H1 (cell line): Measurements from ENCODE around the gene ZNF536. TPM values are rescaled to one million over a fixed set of nuclear protein-coding genes. Genes with fewer than 3 reads are reported as not detected.

ENCODE experiments used
- CTCF ChIA-PET: fragments of 300-600 bp; sonication (Branson Sonifier 250); formaldehyde crosslinking; loops from one replicate; lab custom pipeline; 2021; ENCODE audit not compliant: partially characterized antibody; lab: Charles Lee
- POLR2A ChIA-PET: fragments of 300-600 bp; sonication (Branson Sonifier 250); formaldehyde crosslinking; loops from one replicate; lab custom pipeline; 2021; ENCODE audit warnings: inconsistent platforms; ENCODE audit not compliant: partially characterized antibody; lab: Charles Lee
- DNase-seq, 2 experiments: peaks; one replicate each; pipeline versions ENCODE4 v3.0.0 to v3.0.0-alpha.2; 2010 to 2022; ENCODE audit warnings: low spot score in 2 of 2, low read depth in 1 of 2, mixed read lengths in 1 of 2
- FAIRE-seq: peaks from 2 replicates; lab custom pipeline; 2011; peaks lifted over from hg19 to GRCh38; lab: Jason Lieb, UNC
- H2AFZ ChIP-seq: 2 replicates; pipeline ENCODE4 v1.8.1; 2012; ENCODE audit warnings: low read length, inconsistent platforms
- H2AK5ac ChIP-seq: 2 replicates; pipeline ENCODE4 v1.6.1; 2013; ENCODE audit warnings: low read depth, low read length
- H2BK120ac ChIP-seq: replicated peaks from 2 replicates; pipeline ENCODE3; 2013; ENCODE audit warnings: low read depth, low read length, inconsistent platforms
- H2BK12ac ChIP-seq: 2 replicates; pipeline ENCODE4 v1.6.1; 2013; ENCODE audit warnings: low read depth, low read length
- H2BK15ac ChIP-seq: 2 replicates; pipeline ENCODE4 v1.6.1; 2013; ENCODE audit warnings: low read length
- H2BK20ac ChIP-seq: 2 replicates; pipeline ENCODE4 v1.6.1; 2013; ENCODE audit warnings: low read length
- H2BK5ac ChIP-seq: 2 replicates; pipeline ENCODE4 v1.6.1; 2013; ENCODE audit warnings: low read depth, low read length
- H3K14ac ChIP-seq: 2 replicates; pipeline ENCODE4 v1.6.1; 2013; ENCODE audit warnings: inconsistent platforms; ENCODE audit not compliant: insufficient read length
- H3K18ac ChIP-seq: 2 replicates; pipeline ENCODE4 v1.6.1; 2013; ENCODE audit warnings: low read length; ENCODE audit errors: extremely low read depth
- H3K23ac ChIP-seq: 2 replicates; pipeline ENCODE4 v1.6.1; 2013; ENCODE audit warnings: inconsistent platforms; ENCODE audit not compliant: insufficient read length
- H3K23me2 ChIP-seq: 2 replicates; pipeline ENCODE4 v1.6.1; 2013; ENCODE audit warnings: low read depth, low read length
- H3K27ac ChIP-seq: 2 replicates; pipeline ENCODE4 v1.6.1; 2011; ENCODE audit warnings: low read depth, low read length, inconsistent platforms
- H3K27me3 ChIP-seq, 4 experiments: replicated peaks in 1 of 4; 1 replicate in 1 of 4; 2 replicates in 3 of 4; pipeline versions ENCODE4 v1.6.1 to v1.8.1; 2011 to 2013; ENCODE audit warnings: low read length in 3 of 4, mild to moderate bottlenecking in 3 of 4, inconsistent platforms in 2 of 4, mixed read lengths in 2 of 4, moderate library complexity in 1 of 4; ENCODE audit not compliant: control insufficient read depth in 3 of 4, insufficient read depth in 3 of 4; ENCODE audit errors: extremely low read depth in 1 of 4
- H3K36me3 ChIP-seq, 4 experiments: 2 replicates each; pipeline versions ENCODE4 v1.6.1 to v1.8.1; 2011 to 2013; ENCODE audit warnings: mild to moderate bottlenecking in 4 of 4, low read length in 3 of 4, moderate library complexity in 2 of 4, control low read depth in 1 of 4, inconsistent platforms in 1 of 4; ENCODE audit not compliant: insufficient read depth in 4 of 4, control insufficient read depth in 2 of 4
- H3K4ac ChIP-seq: replicated peaks from 2 replicates; pipeline ENCODE3; 2013; ENCODE audit warnings: low read length, low read depth, mixed read lengths, inconsistent platforms; ENCODE audit not compliant: insufficient read length
- H3K4me1 ChIP-seq, 4 experiments: replicated peaks in 1 of 4; 1 replicate in 1 of 4; 2 replicates in 3 of 4; pipeline versions ENCODE4 v1.6.1 to v1.8.1; 2011 to 2013; ENCODE audit warnings: low read length in 3 of 4, inconsistent platforms in 2 of 4, mixed read lengths in 1 of 4; ENCODE audit not compliant: insufficient read depth in 4 of 4, control insufficient read depth in 3 of 4
- H3K4me2 ChIP-seq, 2 experiments: 2 replicates each; pipeline versions ENCODE4 v1.6.1 to v1.8.1; 2011 to 2013; ENCODE audit warnings: low read depth in 2 of 2, low read length in 2 of 2, control low read depth in 1 of 2, inconsistent platforms in 1 of 2, mild to moderate bottlenecking in 1 of 2; ENCODE audit not compliant: insufficient read depth in 1 of 2
- H3K4me3 ChIP-seq, 4 experiments: fragments of 200-600, 300-600 bp in 1 of 4; sonication (generic), shearing (Covaris generic), sonication (Bioruptor Twin) in 1 of 4; 2 replicates each; pipeline versions ENCODE4 v1.5.1 to v1.8.1; 2011 to 2016; ENCODE audit warnings: low read length in 4 of 4, low read depth in 3 of 4, control low read depth in 2 of 4, inconsistent platforms in 2 of 4, mild to moderate bottlenecking in 2 of 4, mixed read lengths in 1 of 4, moderate library complexity in 1 of 4; ENCODE audit not compliant: insufficient read depth in 2 of 4; ENCODE audit errors: extremely low read depth in 1 of 4
- H3K56ac ChIP-seq: replicated peaks from 2 replicates; pipeline ENCODE3; 2013; ENCODE audit warnings: low read depth, mild to moderate bottlenecking, mixed read lengths, low read length, inconsistent platforms; ENCODE audit not compliant: insufficient read length
- H3K79me1 ChIP-seq: 2 replicates; pipeline ENCODE4 v1.6.1; 2013; ENCODE audit warnings: low read depth, low read length, control low read depth
- H3K79me2 ChIP-seq, 2 experiments: 2 replicates each; pipeline versions ENCODE4 v1.6.1 to v1.8.1; 2012 to 2013; ENCODE audit warnings: low read length in 2 of 2, mild to moderate bottlenecking in 2 of 2, inconsistent platforms in 1 of 2; ENCODE audit not compliant: insufficient read depth in 2 of 2, control insufficient read depth in 1 of 2
- H3K9ac ChIP-seq, 4 experiments: replicated peaks in 1 of 4; 1 replicate in 1 of 4; 2 replicates in 3 of 4; pipeline versions ENCODE4 v1.6.1 to v1.8.1; 2011 to 2013; ENCODE audit warnings: low read depth in 3 of 4, low read length in 3 of 4, control low read depth in 2 of 4, mild to moderate bottlenecking in 2 of 4, moderate library complexity in 2 of 4, inconsistent platforms in 1 of 4; ENCODE audit errors: extremely low read depth in 1 of 4
- H3K9me3 ChIP-seq, 2 experiments: 2 replicates each; pipeline versions ENCODE4 v1.6.1 to v1.8.1; 2012 to 2013; ENCODE audit warnings: mild to moderate bottlenecking in 2 of 2, moderate library complexity in 2 of 2, control low read depth in 1 of 2, inconsistent platforms in 1 of 2, low read depth in 1 of 2, low read length in 1 of 2, mixed read lengths in 1 of 2; ENCODE audit not compliant: insufficient read depth in 2 of 2
- H4K20me1 ChIP-seq, 2 experiments: replicated peaks in 1 of 2; 2 replicates each; pipeline versions ENCODE3 to v1.8.1; 2011 to 2013; ENCODE audit warnings: inconsistent platforms in 2 of 2, low read length in 2 of 2, mild to moderate bottlenecking in 1 of 2; ENCODE audit not compliant: insufficient read depth in 2 of 2, control insufficient read depth in 1 of 2
- H4K5ac ChIP-seq: 2 replicates; pipeline ENCODE4 v1.6.1; 2013; ENCODE audit warnings: low read length, low read depth, mixed read lengths, inconsistent platforms; ENCODE audit not compliant: insufficient read length
- H4K8ac ChIP-seq: 2 replicates; pipeline ENCODE4 v1.8.0; 2013; ENCODE audit warnings: mild to moderate bottlenecking, moderate library complexity, low read length, inconsistent platforms; ENCODE audit not compliant: insufficient read depth; ENCODE audit errors: extremely low read depth
- H4K91ac ChIP-seq: replicated peaks from 2 replicates; pipeline ENCODE3; 2013; ENCODE audit warnings: low read length, mixed read lengths, inconsistent platforms; ENCODE audit not compliant: insufficient read length
- HDAC2 ChIP-seq, 2 experiments: fragments of 300-600 bp in 1 of 2; sonication (generic) in 1 of 2; IDR thresholded peaks; 2 replicates each; pipeline ENCODE4 v1.6.1; 2011 to 2012; ENCODE audit warnings: low read depth in 2 of 2, low read length in 2 of 2, mild to moderate bottlenecking in 2 of 2, moderate library complexity in 2 of 2, borderline replicate concordance in 1 of 2, inconsistent platforms in 1 of 2
- KDM1A ChIP-seq: fragments of 200-600, 300-600 bp; sonication (generic); IDR thresholded peaks from 2 replicates; pipeline ENCODE4 v1.7.1; 2016; ENCODE audit warnings: mild to moderate bottlenecking, low read length, borderline replicate concordance
- RAD21 ChIP-seq, 2 experiments: IDR thresholded peaks in 1 of 2; conservative IDR thresholded peaks in 1 of 2; 2 replicates each; pipeline ENCODE4 v1.6.1; 2011; ENCODE audit warnings: low read depth in 2 of 2, low read length in 2 of 2, improper control_type of control experiment in 1 of 2, inconsistent platforms in 1 of 2, mild to moderate bottlenecking in 1 of 2, moderate library complexity in 1 of 2
- WGBS, 2 experiments: shearing (Covaris generic) in 1 of 2; methylation state at CpG; one replicate each; pipeline versions ENCODE4 v1.1.6 to v1.1.7; 2013 to 2015; ENCODE audit warnings: low lambda C conversion rate in 2 of 2, mixed read lengths in 2 of 2, inconsistent platforms in 1 of 2, low coverage in 1 of 2, missing lambda C conversion rate in 1 of 2; ENCODE audit not compliant: insufficient replicate concordance in 2 of 2, insufficient coverage in 1 of 2, insufficient read length in 1 of 2; ENCODE audit errors: extremely low coverage in 1 of 2, missing lambda C conversion rate in 1 of 2; 5-methylcytosine and 5-hydroxymethylcytosine counted together
- long read RNA-seq, 2 experiments: library from RNA in 1 of 2; library from capped mRNA in 1 of 2; stranded (forward); transcript quantifications; one replicate each; pipeline ENCODE4 v2.0.0, GENCODE V29; 2021; ENCODE audit warnings: inconsistent platforms in 1 of 2
- polyA minus RNA-seq, 3 experiments: library from RNA; depleted of rRNA, polyadenylated mRNA; stranded (reverse); fragments of >200 nt; gene quantifications; 1 replicate in 2 of 3; 2 replicates in 1 of 3; pipeline ENCODE4 v1.2.3, GENCODE V29; 2011
- polyA plus RNA-seq, 7 experiments: library from polyadenylated mRNA; depleted of rRNA in 3 of 7; stranded (reverse) in 5 of 7; unstranded in 2 of 7; fragments of >200 nt in 5 of 7; fragments of 200-250 nt in 2 of 7; gene quantifications; 1 replicate in 5 of 7; 2 replicates in 1 of 7; 4 replicates in 1 of 7; pipeline versions ENCODE4 v1.2.1 to v1.2.3, GENCODE V29; 2011 to 2013; ENCODE audit warnings: missing spikeins in 2 of 7, mixed read lengths in 2 of 7
- total RNA-seq: library from RNA; stranded (reverse); fragmentation: NEBNext Ultra II Directional; extraction: Animal tissue kit (Norgen Biotek cat#: 25700); gene quantifications from 2 replicates; pipeline ENCODE4 v1.2.1, GENCODE V29; 2021

Gene ZNF536
- 0.09 and 0.33 TPM in 2 replicates for total RNA-seq
- polyA plus RNA-seq (2011; rRNA removed) = 0.06 and 0.11 TPM in 2 replicates
- polyA plus RNA-seq (2011; cell fraction: cytosol; rRNA removed) = 0.08 TPM
- polyA plus RNA-seq (2011; cell fraction: nucleus; rRNA removed) = 0.21 TPM
- polyA plus RNA-seq (2012, experiment 1 of 2) = 0.06 to 0.28 TPM (median 0.08 TPM) in 4 replicates
- polyA plus RNA-seq (2012, experiment 2 of 2) = 0.05 TPM
- polyA plus RNA-seq (2013, experiment 1 of 2) = 0.02 TPM
- polyA plus RNA-seq (2013, experiment 2 of 2) = 0.04 TPM
- 0.19 and 0.29 TPM in 2 replicates for polyA minus RNA-seq (2011; rRNA and poly(A)+ RNA removed)
- not detected for polyA minus RNA-seq (2011; cell fraction: cytosol; rRNA and poly(A)+ RNA removed)
- 0.40 TPM for polyA minus RNA-seq (2011; cell fraction: nucleus; rRNA and poly(A)+ RNA removed)
- long read RNA-seq, experiment 1 = 0 reads
- long read RNA-seq, experiment 2 = 0 reads

GRCh38 chr19:30371960-30372824 lies at the start of gene ZNF536:
Gene ZNF536 (plus strand): TSS chr19:30372384. CDS start chr19:30443563, 71,179 bp downstream.
- Histone ChIP-seq H3K9me3 (no peaks in the 10 kb centered on the region), H4K20me1 (peaks cover 0 to 5% of the 10 kb centered on the region in 2 experiments), H2BK5ac (peak within 1 kb of the TSS; percentile 61; the same call in 1 of the 2 replicates), H3K23me2 (peaks cover 8% of the 10 kb centered on the region; the same call in 1 of the 2 replicates), H4K5ac (no peak within 1 kb of the TSS), H3K4me3 (peak within 1 kb of the TSS in 1 of 4 experiments; percentile 62; a peak in 3 of 8 replicates), H3K4ac (peak within 1 kb of the TSS; percentile 73), H3K27me3 (peaks cover 3 to 13% (median 12%) of the 10 kb centered on the region in 4 experiments), H3K9ac (no peak within 1 kb of the TSS; a peak in 1 of 7 replicates), H3K27ac (peak within 1 kb of the TSS; percentile 69; the same call in 1 of the 2 replicates), H2AFZ (no peak within 1 kb of the TSS), H2BK120ac (peak within 1 kb of the TSS; percentile 96), H2BK12ac (peak within 1 kb of the TSS; percentile 77), H3K4me1 (peaks cover 10 to 21% (median 13%) of the 10 kb centered on the region in 4 experiments), H3K4me2 (peak within 1 kb of the TSS; percentile 55 to 74), H3K56ac (peak within 1 kb of the TSS; percentile 7), H2AK5ac (no peak within 1 kb of the TSS), H2BK15ac (0 out of 2 replicates have a peak within 1 kb of the TSS, but pooled peaks have one; percentile 49), H2BK20ac (peak within 1 kb of the TSS; percentile 99), H3K14ac (no peak within 1 kb of the TSS), H3K23ac (no peak within 1 kb of the TSS), H3K18ac (peak within 1 kb of the TSS; percentile 88; the same call in 1 of the 2 replicates), H4K8ac (no peak within 1 kb of the TSS), H3K79me1 (no peaks in the 10 kb centered on the region), H4K91ac (peak within 1 kb of the TSS; percentile 96), H3K79me2 (no peaks in the 10 kb centered on the region), H3K36me3 (no peaks in the 10 kb centered on the region)
- 65% methylated on average over 9 of the region's 9 CpGs; no CpG with 5 or more reads in 1 of the 2 experiments for WGBS, 2 experiments
- POLR2A ChIA-PET = interaction anchor here (0.7 to 2.2 kb wide), 3 partner anchors 11 to 17 kb away, joined by 4 to 6 read pairs (median 5); no protein-coding TSS in a partner anchor
- FAIRE-seq (no peak), DNase-seq (no peak)
- CTCF ChIA-PET = interaction anchor here (0.7 kb wide), 1 partner anchor 34 kb away, joined by 3 read pairs; no protein-coding TSS in a partner anchor
- TF ChIP-seq RAD21 (IDR thresholded peaks at IDR 0.05 in 1 of 2, conservative IDR thresholded peaks at IDR 0.05 in 1 of 2; ENCODE audit: low read depth in 2 of 2, low read length in 2 of 2) (no peak), HDAC2 (IDR thresholded peaks at IDR 0.05; ENCODE audit: borderline replicate concordance in 1 of 2, low read depth in 2 of 2, low read length in 2 of 2) (peak in 1 of 2 experiments; percentile 69; a peak in 1 of 4 replicates), KDM1A (peak; percentile 94)
